Tongue (tissue), 2 donors: ENCODE data around the gene CAMK2G. TPM values are rescaled to one million over a fixed set of nuclear protein-coding genes. Genes with fewer than 3 reads are reported as not detected.
"Not testable (repeated sequence)": the region's sequence is repeated elsewhere in the genome, so short reads cannot be mapped to it uniquely, and the experiment has no call there.

Experiments used
- DNase-seq: peaks from one replicate; pipeline ENCODE4 v3.0.0-alpha.2; 2015
- total RNA-seq: library from RNA; depleted of rRNA; stranded (reverse); fragments of >200 nt; gene quantifications from one replicate; pipeline ENCODE4 v1.2.3, GENCODE V29; 2014

CAMK2G gene
- total RNA-seq, 1 donor from 2014 or later = 37.7 TPM

DNA sequence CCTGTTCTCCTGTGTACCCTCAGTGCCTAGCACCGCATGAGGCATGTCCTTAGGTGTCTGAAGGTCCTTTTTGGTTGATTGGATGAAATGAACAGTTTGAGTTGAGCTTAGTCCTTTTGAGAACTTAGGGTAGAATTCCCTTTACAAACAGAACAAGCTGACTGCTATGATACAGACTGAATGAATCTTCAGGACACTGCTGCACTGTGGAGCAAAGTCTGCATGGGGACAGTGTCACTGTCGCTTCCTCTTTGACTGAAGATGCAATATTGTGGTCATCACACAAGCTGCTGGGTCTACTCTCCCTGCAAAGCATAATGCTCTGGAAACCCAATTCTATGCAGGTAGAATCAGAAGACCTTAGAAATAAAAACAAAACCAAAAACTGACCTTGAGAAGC is 28.0 kb upstream of the CAMK2G start:
- DNase-seq = no peak

DNA sequence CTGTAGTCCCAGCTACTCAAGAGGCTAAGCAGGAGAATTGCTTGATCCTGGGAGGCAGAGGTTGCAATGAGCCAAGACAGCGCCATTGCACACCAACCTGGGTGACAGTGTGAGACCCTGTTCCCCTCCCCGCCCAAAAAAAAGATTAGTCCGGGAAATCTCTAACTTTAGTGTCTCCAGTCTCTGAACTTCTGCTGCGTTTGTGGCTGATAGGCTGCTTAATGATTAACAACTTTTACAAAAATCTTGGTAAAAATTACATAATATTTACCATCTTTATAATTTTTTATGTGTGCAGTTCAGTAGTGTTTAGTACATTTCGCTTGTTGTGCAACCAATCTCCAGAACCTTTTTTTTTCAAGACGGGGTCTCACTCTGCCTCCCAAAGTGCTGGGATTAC is 26.9 kb upstream of the CAMK2G start:
- no peak for DNase-seq

DNA sequence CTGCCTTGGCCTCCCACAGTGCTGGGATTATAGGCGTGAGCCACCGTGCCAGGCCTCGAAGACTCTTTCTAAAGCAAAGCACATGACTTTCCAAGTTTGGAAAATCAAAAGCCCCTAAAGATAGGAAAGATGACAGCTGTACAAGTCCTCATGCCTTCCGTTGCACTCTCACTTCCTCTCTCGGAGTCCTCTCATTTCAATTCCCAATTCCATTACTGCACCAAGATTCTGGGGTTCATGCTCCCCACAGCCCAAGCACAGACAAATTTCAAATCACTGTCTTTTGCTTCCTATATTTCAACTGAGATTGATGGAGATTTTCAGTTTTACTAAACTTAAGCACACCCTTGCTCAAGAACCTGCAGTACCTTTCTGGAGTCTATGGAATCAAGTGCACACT is 25.7 kb upstream of the CAMK2G start:
- no peak for DNase-seq

DNA sequence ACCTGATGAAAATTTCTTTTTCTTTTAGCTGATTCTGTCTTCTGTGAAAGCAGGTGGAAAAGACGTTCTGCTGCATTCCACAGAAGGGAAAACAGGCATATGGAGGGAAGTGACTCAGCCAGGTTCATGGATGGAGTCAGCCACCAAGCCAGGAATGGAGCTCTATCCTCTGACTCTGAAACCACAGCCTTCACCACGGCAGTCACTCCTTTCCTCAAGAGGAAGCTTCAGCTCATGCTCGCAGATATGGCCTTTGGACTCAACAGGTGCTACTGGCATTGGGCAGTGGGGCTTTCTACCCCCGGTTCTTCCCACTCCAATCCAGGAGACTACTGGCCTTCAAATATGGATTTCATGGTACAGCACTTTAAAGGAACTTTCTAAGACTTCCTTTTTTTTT is 25.1 kb upstream of the CAMK2G start:
- no peak for DNase-seq

DNA sequence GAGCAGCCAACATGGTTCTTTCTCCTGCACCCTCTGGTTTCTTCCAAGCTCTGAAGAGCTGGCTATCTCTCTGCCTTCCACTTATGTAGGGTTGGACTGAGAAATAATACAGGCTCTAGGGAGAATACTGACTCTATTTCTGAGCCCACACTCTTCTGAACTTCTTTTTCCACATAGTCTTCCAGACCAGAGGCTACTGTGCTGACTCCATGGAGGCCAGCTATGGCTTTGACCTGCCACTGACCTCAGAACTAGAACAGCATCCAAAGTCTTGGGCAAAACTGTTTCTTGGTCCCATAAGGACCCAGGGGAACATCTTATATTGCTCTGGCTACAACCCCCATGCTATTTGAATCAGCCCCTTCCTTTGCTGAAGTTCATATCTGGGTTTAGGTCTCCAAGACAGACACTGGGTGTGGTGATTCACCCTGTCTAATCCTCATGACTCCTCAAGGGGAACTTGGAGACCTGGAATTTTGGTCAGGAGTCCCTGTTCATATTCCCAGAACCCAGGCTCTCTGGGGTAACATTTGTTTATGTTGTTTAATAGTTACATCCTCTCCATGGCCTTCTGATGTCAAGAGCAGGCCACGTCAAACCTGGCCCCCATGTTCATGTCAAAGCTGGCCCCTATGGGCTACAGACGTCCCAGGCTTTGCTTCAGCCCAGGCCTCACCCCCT is 24.5 kb upstream of the CAMK2G start:
- no peak for DNase-seq

DNA sequence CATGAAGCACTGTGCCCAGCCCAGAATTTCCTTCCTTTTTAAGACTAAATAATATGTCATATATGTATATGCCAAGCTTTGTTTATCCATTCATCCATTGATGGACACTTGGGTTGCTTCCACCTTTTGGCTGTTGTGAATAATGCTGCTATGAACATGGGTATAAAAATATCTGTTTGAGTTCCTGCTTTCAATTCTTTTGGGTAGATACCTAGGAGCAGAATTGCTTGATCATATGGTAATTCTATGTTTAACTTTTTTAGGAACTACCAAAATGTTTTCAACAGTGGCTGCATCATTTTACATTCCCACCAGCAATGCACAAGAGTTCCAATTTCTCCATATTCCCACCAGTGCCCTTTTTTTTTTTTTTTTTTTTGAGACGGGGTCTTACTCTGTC is 23.3 kb upstream of the CAMK2G start:
- no peak for DNase-seq

DNA sequence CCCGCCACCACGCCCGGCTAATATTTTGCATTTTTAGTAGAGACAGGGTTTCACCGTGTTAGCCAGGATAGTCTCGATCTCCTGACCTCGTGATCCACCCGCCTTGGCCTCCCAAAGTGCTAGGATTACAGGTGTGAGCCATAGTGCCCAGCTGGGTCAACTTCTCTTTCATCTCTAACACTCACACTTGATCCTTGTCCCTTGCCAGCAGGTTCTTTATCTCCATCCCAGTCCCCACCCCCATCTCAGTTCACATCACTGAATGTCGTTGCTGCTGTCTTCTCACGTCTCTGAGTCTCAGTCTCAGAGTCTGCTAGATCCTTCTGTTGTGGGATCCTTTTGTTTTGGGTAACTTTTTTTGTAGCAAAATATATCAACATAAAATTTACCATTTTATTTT is 21.0 kb upstream of the CAMK2G start:
- DNase-seq = not testable (repeated sequence)

DNA sequence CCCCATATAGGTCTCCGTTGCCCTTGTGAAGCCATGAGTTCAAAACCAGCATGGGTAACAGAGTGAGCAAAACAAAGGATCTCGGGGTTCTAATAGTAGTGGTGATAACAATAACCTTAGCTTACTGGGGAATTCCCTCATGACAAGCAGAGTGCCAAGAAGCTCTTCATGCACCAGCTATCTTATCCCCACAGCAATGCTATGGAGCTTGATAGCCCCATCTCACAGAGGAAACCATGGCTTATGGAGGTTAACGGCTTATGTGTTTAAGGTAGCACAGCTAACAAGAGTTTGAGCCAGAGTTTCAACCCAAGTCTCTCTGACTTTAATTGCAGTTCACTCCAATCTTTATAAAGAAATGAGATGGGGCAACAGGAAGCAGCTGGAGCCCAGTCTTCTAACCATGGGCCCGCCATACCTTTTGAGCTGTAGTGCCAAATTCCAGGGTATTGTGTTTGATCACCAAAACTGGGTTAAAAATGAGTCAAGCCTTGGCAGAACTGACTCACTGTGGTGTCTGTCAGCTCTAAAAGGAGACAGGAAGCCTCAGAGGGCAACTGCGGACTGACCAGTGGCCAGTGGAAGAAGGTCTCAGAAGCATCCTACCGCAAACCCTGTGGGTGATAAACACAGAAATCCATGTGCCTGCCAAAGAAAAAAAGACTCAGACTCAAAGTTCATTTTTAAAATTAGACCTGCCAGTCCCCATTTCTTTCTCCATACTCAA is 20.1 kb upstream of the CAMK2G start:
- DNase-seq = no peak

DNA sequence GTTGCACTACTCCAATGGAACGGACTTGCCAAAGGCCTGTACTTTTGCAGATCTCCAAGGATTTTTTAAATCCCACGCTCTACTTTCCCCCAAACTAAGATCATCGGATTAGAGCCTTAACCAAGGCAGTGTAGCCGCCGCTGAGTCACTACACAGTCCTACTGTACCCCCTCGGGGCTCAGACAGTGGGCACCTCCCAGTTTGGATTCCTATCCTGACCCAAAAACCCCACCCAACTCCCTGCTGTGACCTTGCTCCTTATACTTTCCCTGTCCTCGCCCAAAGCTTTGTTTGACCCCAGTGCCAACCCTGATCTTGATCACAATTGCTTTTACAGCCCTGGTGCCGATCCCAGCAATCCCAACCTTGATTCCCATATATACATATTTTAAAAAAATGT is 19.1 kb upstream of the CAMK2G start:
- no peak for DNase-seq

DNA sequence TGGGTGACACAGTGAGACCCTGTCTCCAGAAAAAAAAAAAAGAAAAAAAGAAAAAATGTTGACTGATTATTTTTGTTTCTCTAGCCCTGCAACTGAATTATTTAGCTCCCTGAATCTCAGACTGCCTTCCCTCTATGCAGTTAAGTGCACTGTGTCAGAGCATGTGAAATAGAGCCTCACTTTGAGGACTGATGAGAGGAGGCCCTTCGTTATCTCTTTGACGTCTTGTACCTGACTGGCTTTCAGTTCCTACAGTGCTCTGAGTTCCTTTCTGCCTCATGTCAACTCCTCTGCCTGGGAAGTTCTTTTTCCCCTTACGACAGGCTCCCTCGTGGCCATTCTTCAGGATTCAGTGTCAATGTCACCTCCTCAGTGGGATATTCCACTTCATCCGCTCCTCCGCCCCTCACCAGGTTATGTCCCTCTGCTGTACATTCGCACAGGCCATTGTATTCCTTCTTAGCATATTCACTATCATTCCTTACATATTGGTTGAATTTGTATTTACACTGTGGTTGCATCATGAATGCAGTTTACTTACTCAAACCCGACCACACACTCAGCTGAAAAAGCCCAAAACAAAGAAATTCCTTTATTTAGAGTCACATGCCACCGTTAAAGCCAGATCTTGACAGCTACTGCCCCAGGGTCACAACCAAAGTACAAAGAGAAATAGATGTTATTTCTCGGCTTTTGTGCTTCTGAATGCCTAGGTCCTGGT is 18.1 kb upstream of the CAMK2G start:
- DNase-seq = no peak

DNA sequence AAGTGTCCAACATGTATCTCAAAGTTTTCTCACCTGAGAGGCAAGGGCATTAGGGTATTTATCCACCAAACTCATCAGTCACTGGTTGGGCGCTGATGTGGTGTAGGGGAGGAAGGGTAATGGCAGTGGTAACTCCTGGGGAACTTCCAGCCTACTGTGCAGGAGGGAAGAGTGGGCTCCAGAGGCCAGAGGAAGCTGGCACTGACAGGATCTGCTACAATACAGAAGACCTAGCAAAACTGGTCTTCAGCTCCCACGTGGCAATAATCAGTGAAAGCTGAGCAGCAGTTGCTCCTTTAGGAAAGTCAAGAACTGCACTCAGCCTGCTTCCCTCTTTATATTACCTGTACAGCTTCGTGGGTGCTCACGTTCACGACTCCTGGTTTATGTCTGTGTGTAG is 17.2 kb upstream of the CAMK2G start:
- DNase-seq = no peak

DNA sequence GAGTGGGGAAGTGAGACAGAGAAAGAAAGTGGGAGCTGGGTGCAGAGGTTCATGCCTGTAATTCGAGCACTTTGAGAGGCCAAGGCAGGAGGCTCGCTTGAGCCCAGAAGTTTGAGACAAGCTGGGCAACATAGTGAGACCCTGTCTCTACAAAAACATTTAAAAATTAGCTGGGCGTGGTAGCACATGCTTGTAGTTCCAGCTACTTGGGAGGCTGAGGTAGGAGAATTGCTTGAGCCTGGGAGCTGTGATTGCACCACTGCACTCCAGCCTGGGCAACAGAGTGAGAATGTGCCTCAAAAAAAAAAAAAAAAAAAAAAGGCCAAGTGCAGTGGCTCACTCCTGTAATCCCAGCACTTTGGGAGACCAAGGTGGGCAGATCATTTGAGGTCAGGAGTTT is 16.5 kb upstream of the CAMK2G start:
- DNase-seq = not testable (repeated sequence)

DNA sequence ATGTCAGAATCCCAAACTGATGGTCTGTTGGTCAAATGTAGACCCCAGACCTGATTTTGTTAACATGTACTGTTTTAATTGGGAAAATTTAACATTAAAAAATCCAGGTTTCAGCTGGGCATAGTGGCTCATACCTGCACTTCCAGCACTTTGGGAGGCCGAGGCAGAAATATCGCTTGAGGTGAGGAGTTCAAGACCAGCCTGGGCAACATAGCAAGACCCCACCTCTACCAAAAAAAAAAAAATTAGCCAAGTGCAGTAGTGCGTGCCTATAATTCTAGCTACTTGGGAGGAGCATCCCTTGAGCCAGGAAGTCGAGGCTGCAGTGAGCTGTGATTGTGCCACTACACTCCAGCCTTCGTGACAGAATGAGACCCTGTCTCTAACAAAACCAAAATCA is 15.9 kb upstream of the CAMK2G start:
- DNase-seq = no peak

DNA sequence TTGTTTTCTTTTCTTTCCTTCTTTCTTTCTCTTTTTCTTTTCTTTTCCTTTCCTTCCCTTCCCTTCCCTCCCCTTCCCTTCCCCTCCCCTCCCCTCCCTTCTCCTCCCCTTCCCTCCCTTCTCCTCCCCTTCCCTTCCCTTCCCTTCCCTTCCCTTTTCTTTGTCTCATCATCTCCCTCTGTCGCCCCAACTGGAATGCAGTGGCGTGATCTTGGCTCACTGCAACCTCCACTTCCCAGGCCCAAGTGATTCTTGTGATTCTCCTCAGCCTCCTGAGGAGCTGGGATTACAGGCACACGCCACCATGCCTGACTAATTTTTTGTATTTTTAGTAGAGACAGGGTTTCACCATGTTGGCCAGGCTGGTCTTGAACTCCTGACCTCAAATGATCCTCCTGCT is 15.1 kb upstream of the CAMK2G start:
- DNase-seq = not testable (repeated sequence)

DNA sequence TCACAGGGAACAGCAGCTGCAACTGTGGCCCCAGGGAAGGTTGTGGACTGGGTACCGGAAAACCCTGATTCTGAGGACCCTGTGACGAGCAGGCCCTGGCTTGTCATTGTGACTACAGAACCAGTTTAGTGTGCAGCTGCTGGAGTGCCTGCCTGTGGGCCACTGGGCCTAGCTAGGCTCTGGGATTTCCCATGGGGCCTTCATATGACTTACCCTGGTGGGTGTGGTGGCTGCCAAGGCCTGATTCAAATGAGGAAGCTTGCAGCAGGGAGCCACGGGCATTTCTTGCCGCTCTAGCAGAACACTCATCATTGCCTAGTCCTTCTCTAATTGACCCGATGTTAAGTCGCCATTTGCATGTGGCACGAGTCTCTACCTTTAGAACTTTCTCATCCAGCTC is 14.7 kb upstream of the CAMK2G start:
- peak; percentile 74 for DNase-seq

DNA sequence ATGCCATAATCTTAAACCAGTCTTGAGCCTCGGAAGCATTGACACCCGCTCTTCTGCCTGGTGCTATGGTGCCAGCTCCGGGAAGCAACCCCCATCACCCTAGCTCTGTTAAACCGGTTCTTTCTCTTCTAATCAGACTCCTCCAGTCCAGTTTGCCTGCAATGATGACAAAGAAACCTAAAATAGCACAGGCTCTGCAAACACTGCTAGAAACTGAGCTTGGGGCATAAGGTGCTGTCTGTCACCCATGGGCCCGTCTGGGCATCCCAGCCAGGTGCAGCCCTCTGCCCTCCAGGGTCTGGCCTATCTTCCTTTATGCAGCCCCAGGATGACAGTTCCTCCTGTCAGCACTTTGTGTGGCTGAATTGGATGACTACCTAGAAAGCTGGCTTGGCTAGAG is 14.2 kb upstream of the CAMK2G start:
- DNase-seq = peak; percentile 75

DNA sequence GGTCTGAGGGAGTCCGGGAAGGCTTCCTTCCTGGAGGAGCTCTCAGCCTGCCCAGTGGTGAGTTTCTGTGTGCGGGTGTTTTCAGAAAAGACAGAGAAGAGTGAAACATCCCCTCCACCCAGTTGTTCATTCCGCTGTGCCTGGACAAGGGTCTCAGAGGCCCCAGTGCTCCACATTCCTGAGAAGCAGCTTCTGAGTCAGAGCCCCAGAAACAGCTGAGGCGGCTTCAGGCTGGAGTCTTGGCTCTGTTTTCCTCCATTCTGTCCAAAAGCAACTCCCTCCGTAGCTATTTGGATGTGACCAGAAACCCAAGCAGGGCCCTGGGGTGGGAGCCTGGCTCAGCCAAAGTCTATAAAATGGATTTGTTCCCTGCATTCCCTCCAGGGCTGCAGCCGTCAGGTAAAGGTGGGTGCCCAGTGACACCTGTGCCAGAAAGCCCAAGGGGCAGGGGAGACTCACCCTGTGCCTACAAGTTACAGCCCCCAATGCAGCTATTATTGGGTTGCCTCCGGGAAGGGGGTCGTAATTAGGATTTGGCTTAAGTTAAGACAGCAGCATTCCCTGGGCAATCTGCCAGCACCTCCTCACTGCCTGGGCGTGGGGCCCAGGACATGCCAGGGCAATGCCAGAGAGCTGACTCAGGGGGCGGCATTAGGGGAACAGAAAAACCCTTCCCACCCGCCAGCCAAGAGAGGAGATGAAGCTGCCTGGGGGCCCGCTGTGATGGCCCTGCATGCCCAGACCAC is 13.1 kb upstream of the CAMK2G start:
- DNase-seq = peak; percentile 98

DNA sequence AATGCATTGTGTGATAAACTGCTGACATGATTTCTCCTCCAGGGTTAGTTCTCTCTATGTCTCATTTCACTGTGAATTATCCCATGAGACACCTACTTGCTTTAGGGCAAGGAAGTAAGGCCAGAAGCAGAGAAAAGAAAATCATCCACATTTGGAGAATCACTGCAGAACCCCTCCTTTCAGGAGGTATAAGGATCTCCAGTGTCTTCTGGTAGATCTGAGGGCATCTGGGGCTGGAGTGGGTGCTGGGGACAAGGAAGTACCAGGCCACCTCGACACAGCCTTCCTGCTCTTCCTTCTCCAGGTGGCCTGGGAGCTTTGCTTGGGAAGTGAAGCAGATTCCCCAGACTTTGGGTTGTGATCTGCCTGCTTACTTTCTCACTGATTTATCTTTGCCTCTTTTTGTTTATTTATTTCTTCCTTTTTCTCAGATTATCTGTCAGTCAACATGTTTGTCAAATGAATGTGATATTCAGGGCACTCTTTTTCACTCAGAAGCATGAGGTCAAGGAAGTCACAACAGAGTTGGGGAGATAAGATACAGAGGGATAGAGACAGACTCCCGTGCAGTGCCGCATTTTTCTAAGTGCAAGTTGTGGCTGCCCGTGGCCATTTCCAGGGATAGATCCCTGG is 12.4 kb upstream of the CAMK2G start:
- DNase-seq = no peak

DNA sequence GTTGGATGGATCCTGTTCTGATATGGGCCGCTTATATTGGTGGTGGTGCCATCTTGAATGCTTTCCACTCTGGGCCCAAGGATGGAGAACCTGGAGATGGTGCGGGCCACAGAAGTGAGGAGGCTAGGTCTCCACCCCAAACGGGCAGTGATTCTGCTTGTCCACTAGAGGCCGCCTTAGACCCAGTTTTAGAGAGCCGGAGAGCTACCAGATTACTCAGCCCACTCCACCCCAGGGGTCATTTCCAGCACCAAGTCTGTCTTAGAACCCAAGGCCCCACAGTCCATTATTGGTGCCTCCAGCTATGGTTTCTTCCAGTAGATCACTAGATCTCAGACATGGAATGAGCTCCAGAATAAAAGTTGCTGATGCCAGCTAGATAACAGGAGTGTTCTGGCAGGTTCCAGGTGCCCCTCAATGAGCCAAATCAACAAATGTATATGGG is 11.8 kb upstream of the CAMK2G start:
- peak; percentile 93 for DNase-seq

DNA sequence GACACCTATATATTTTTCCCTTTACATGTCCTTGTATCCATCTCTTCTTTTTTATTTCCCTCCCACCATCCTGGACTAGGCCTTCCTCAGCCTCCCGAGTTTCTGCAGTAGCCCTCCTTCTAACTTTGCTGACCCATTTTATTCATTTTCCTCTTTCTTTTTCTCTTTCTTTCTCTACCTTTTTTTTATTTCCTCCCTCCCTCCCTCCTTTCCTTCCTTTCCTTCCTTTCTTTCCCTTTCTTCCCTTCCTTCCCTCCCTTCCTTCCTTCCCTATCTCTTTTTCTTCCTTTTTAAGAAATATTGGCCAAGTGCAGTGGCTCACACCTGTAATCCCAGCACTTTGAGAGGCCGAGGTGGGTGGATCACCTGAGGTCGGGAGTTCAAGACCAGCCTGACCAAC is 9.7 kb upstream of the CAMK2G start:
- no peak for DNase-seq

DNA sequence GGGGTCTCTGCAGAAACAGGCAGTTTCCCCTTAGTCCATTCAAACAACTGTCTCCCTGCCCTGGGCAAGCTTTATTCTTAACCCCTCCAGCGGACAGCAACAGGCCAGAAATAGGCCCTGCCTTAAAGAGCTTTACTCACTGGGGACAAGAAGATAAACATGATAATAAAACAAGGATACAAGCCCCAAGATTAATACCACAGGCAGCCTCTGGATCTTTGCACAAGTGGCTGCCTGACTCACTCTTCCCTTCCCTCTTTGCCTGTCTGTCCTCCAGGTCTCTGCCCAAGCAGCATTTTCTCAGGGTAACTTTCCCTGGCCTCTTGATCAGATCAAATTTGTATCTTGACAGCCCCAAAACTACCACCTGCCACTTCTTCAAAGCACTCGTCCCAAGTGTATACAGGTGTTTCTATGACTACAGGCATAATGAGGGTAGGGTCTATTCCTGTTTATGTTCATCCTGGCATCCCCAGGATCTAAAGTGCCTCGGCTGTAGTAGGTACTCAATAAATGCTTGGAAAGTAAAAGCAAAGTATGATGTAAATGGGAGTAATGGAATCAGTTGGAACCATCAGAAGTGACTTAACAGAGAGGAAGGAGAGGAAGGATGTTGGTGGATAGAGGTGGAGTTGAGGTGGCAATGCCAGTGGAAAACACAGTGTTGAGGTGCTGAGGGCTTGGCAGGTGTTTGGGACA is 7.0 kb upstream of the CAMK2G start:
- no peak for DNase-seq
